ENCODE data around the gene SLC25A29. TPM values are rescaled to one million over a fixed set of nuclear protein-coding genes. Genes with fewer than 3 reads are reported as not detected.

Gene SLC25A29
- total RNA-seq, 1 experiment from 2014 or later, result 179 TPM

DNA sequence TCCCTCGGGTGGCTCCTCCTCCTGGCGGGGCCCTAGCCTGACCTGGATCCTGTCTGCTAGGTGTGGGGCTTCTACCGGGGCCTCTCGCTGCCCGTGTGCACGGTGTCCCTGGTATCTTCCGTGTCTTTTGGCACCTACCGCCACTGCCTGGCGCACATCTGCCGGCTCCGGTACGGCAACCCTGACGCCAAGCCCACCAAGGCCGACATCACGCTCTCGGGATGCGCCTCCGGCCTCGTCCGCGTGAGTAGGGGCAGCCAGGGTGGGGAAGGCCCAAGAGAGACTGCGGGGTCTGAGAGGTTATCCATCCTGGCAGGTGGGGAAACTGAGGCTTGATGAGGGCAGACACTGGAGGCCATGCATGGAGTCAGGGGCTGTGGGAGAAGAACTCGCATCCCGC, 20.9 kb upstream of the SLC25A29 start (continued):
- TF ChIP-seq, protein P1, sequence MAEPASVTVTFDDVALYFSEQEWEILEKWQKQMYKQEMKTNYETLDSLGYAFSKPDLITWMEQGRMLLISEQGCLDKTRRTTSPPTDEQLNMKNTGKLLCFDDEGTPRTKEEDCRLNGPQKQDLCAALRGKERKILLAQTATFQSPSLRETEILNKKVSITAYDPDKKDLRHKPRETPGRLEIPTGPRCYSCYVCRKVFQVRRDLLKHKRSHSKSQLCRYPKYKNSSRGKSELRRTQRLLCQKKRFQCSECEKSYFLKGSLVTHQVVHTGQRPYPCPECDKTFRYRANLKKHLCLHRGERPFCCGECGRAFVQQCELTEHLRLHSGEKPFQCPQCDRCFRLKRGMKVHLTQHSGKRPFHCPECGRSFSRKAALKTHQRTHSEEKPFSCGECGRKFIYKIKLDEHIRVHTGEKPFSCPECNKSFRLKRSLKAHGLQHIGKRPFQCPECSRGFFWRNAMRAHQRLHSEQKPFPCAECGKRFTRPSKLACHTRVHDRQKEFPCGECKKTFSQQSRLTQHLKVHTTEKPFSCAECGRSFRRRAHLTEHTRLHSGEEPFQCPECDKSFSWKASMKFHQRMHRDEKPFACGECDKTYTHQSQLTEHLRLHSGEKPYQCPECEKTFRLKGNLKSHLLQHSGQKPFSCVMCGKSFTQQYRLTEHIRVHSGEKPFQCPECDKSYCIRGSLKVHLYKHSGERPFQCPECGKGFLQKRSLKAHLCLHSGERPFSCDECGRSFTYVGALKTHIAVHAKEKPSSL (CRISPR knock-in tag; conservative IDR thresholded peaks at IDR 0.05), result no peak
- TF ChIP-seq FOXK1 (CRISPR knock-in tag; IDR thresholded peaks at IDR 0.05), result no peak
- TF ChIP-seq, protein P2, sequence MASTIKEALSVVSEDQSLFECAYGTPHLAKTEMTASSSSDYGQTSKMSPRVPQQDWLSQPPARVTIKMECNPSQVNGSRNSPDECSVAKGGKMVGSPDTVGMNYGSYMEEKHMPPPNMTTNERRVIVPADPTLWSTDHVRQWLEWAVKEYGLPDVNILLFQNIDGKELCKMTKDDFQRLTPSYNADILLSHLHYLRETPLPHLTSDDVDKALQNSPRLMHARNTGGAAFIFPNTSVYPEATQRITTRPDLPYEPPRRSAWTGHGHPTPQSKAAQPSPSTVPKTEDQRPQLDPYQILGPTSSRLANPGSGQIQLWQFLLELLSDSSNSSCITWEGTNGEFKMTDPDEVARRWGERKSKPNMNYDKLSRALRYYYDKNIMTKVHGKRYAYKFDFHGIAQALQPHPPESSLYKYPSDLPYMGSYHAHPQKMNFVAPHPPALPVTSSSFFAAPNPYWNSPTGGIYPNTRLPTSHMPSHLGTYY (CRISPR knock-in tag; IDR thresholded peaks at IDR 0.05), result no peak
- no peak for TF ChIP-seq EMX1 (CRISPR knock-in tag; IDR thresholded peaks at IDR 0.05)

DNA sequence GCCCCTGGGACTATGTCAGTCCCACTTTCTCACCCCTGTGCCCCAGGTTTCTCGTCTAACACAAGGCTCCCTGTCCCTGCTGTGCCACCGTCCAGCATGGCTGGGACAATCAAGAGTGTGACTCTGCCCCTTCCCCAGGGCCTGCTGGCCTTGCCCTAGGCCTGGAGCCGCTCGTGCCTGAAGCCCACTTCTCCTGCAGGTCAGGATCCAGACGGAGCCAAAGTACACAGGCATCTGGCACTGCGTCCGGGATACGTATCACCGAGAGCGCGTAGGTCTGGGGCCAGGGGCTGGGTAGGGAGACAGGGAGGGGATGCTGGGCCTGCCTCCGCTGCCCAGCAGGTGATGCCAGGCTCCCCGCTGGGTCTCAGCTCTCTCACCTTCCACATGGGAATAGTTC, 19.7 kb upstream of the SLC25A29 start:
- ChIA-PET CTCF (no interaction called here), POLR2A (no interaction called here)
- no peak overlapping the region for H3K27ac Mint-ChIP-seq

More for the DNA sequence above, 19.7 kb upstream of the SLC25A29 start:
- H3K27me3 Mint-ChIP-seq (ENCODE audit: low read depth), result no peaks in the 10 kb centered on the region
- DNase-seq (ENCODE audit: low spot score), result no peak
- no peak for ATAC-seq
- H3K4me1 Mint-ChIP-seq, result peaks cover 3% of the 10 kb centered on the region; the same call in 1 of the 2 replicates
- H3K4me3 Mint-ChIP-seq, result no peak overlapping the region
- no peaks in the 10 kb centered on the region for H3K9me3 Mint-ChIP-seq
- no peaks in the 10 kb centered on the region for H3K36me3 Mint-ChIP-seq
- TF ChIP-seq ZNF263 (CRISPR knock-in tag; IDR thresholded peaks at IDR 0.05; ENCODE audit: low read depth), result no peak
- TF ChIP-seq NR1H2 (CRISPR knock-in tag; IDR thresholded peaks at IDR 0.05), result no peak
- TF ChIP-seq, protein P3, sequence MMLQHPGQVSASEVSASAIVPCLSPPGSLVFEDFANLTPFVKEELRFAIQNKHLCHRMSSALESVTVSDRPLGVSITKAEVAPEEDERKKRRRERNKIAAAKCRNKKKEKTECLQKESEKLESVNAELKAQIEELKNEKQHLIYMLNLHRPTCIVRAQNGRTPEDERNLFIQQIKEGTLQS (CRISPR knock-in tag; conservative IDR thresholded peaks at IDR 0.05), result no peak
- TF ChIP-seq, protein P4, sequence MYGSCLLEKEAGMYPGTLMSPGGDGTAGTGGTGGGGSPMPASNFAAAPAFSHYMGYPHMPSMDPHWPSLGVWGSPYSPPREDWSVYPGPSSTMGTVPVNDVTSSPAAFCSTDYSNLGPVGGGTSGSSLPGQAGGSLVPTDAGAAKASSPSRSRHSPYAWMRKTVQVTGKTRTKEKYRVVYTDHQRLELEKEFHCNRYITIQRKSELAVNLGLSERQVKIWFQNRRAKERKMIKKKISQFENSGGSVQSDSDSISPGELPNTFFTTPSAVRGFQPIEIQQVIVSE (CRISPR knock-in tag; IDR thresholded peaks at IDR 0.05; ENCODE audit: borderline replicate concordance), result no peak
- TF ChIP-seq ZNF423 (CRISPR knock-in tag; IDR thresholded peaks at IDR 0.05), result no peak
- TF ChIP-seq, protein P5, sequence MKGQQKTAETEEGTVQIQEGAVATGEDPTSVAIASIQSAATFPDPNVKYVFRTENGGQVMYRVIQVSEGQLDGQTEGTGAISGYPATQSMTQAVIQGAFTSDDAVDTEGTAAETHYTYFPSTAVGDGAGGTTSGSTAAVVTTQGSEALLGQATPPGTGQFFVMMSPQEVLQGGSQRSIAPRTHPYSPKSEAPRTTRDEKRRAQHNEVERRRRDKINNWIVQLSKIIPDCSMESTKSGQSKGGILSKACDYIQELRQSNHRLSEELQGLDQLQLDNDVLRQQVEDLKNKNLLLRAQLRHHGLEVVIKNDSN (CRISPR knock-in tag; IDR thresholded peaks at IDR 0.05), result no peak
- no peak for TF ChIP-seq HMGA2 (CRISPR knock-in tag; IDR thresholded peaks at IDR 0.05)
- TF ChIP-seq, protein P6, sequence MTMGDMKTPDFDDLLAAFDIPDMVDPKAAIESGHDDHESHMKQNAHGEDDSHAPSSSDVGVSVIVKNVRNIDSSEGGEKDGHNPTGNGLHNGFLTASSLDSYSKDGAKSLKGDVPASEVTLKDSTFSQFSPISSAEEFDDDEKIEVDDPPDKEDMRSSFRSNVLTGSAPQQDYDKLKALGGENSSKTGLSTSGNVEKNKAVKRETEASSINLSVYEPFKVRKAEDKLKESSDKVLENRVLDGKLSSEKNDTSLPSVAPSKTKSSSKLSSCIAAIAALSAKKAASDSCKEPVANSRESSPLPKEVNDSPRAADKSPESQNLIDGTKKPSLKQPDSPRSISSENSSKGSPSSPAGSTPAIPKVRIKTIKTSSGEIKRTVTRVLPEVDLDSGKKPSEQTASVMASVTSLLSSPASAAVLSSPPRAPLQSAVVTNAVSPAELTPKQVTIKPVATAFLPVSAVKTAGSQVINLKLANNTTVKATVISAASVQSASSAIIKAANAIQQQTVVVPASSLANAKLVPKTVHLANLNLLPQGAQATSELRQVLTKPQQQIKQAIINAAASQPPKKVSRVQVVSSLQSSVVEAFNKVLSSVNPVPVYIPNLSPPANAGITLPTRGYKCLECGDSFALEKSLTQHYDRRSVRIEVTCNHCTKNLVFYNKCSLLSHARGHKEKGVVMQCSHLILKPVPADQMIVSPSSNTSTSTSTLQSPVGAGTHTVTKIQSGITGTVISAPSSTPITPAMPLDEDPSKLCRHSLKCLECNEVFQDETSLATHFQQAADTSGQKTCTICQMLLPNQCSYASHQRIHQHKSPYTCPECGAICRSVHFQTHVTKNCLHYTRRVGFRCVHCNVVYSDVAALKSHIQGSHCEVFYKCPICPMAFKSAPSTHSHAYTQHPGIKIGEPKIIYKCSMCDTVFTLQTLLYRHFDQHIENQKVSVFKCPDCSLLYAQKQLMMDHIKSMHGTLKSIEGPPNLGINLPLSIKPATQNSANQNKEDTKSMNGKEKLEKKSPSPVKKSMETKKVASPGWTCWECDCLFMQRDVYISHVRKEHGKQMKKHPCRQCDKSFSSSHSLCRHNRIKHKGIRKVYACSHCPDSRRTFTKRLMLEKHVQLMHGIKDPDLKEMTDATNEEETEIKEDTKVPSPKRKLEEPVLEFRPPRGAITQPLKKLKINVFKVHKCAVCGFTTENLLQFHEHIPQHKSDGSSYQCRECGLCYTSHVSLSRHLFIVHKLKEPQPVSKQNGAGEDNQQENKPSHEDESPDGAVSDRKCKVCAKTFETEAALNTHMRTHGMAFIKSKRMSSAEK (CRISPR knock-in tag; IDR thresholded peaks at IDR 0.05; ENCODE audit: borderline replicate concordance), result no peak
- no peak for TF ChIP-seq ZNF232 (CRISPR knock-in tag; IDR thresholded peaks at IDR 0.05)
- TF ChIP-seq, protein P7, sequence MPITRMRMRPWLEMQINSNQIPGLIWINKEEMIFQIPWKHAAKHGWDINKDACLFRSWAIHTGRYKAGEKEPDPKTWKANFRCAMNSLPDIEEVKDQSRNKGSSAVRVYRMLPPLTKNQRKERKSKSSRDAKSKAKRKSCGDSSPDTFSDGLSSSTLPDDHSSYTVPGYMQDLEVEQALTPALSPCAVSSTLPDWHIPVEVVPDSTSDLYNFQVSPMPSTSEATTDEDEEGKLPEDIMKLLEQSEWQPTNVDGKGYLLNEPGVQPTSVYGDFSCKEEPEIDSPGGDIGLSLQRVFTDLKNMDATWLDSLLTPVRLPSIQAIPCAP (CRISPR knock-in tag; IDR thresholded peaks at IDR 0.05), result no peak
- no peak for TF ChIP-seq ZNF416 (CRISPR knock-in tag; IDR thresholded peaks at IDR 0.05)
- TF ChIP-seq, protein P8, sequence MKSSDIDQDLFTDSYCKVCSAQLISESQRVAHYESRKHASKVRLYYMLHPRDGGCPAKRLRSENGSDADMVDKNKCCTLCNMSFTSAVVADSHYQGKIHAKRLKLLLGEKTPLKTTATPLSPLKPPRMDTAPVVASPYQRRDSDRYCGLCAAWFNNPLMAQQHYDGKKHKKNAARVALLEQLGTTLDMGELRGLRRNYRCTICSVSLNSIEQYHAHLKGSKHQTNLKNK (CRISPR knock-in tag; IDR thresholded peaks at IDR 0.05), result no peak
- TF ChIP-seq, protein P9, sequence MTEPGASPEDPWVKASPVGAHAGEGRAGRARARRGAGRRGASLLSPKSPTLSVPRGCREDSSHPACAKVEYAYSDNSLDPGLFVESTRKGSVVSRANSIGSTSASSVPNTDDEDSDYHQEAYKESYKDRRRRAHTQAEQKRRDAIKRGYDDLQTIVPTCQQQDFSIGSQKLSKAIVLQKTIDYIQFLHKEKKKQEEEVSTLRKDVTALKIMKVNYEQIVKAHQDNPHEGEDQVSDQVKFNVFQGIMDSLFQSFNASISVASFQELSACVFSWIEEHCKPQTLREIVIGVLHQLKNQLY (CRISPR knock-in tag; IDR thresholded peaks at IDR 0.05), result no peak
- TF ChIP-seq, protein P10, sequence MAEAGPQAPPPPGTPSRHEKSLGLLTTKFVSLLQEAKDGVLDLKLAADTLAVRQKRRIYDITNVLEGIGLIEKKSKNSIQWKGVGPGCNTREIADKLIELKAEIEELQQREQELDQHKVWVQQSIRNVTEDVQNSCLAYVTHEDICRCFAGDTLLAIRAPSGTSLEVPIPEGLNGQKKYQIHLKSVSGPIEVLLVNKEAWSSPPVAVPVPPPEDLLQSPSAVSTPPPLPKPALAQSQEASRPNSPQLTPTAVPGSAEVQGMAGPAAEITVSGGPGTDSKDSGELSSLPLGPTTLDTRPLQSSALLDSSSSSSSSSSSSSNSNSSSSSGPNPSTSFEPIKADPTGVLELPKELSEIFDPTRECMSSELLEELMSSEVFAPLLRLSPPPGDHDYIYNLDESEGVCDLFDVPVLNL (CRISPR knock-in tag; IDR thresholded peaks at IDR 0.05; ENCODE audit: borderline replicate concordance, low read depth), result no peak
